Rectal smooth muscle tissue (tissue), 1 donor: ENCODE results near the gene B2M.
"Not testable (repeated sequence)": the region's sequence is repeated elsewhere in the genome, so short reads cannot be mapped to it uniquely, and the experiment has no call there.

Experiments used
- H3K27ac ChIP-seq: one replicate; pipeline ENCODE4 v1.7.0; 2013; ENCODE audit warnings: low read depth, low read length, inconsistent platforms
- H3K27me3 ChIP-seq: one replicate; pipeline ENCODE4 v1.7.0; 2013; ENCODE audit warnings: low read length; ENCODE audit not compliant: control insufficient read depth, insufficient read depth
- H3K36me3 ChIP-seq: one replicate; pipeline ENCODE4 v1.7.0; 2013; ENCODE audit warnings: low read length; ENCODE audit not compliant: control insufficient read depth, insufficient read depth
- H3K4me1 ChIP-seq: one replicate; pipeline ENCODE4 v1.7.0; 2013; ENCODE audit warnings: low read length; ENCODE audit not compliant: control insufficient read depth, insufficient read depth
- H3K4me3 ChIP-seq: one replicate; pipeline ENCODE4 v1.7.0; 2013; ENCODE audit warnings: low read length
- H3K9ac ChIP-seq: one replicate; pipeline ENCODE4 v1.7.0; 2013; ENCODE audit warnings: low read length

B2M gene

DNA sequence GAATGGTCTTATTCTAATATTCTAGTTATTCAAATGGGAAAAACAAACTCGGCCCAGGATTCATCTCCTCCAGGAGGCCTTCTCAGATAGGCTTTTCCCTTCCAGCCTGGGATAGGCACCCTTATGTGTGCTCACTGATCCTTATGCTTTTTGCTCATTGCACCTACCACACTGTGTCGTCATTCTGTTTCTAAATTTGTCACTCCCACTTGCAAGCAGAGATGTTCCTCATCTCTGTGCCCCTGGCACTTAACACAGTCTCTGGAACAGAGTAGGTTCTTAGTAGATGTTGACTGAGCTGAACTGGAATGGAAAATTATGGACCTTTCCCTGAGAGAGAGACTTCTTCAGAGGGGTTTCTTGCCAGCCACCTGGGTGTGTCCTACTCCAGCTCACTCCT, 29.1 kb upstream of the B2M start:
- H3K27me3 ChIP-seq, result no peaks in the 10 kb centered on the region
- H3K4me1 ChIP-seq, result no peaks in the 10 kb centered on the region
- no peak overlapping the region for H3K9ac ChIP-seq
- no peak overlapping the region for H3K4me3 ChIP-seq
- no peaks in the 10 kb centered on the region for H3K36me3 ChIP-seq
- H3K27ac ChIP-seq, result no peak overlapping the region

GRCh38 chr15:44682809-44683682, 28.3 kb upstream of the B2M start:
- not testable (repeated sequence) for H3K36me3 ChIP-seq, H3K27me3 ChIP-seq, H3K27ac ChIP-seq, H3K4me1 ChIP-seq, H3K9ac ChIP-seq
- peak overlapping the region; percentile 41 for H3K4me3 ChIP-seq

- H3K4me3 ChIP-seq, H3K27ac ChIP-seq, H3K27me3 ChIP-seq, H3K9ac ChIP-seq, H3K36me3 ChIP-seq, H3K4me1 ChIP-seq: not testable (repeated sequence)
Observed at GRCh38 chr15:44689318-44689717, 22.0 kb upstream of the B2M start.

GRCh38 chr15:44690245-44690644, 21.1 kb upstream of the B2M start:
- H3K4me1 ChIP-seq, H3K9ac ChIP-seq, H3K36me3 ChIP-seq, H3K27me3 ChIP-seq, H3K4me3 ChIP-seq, H3K27ac ChIP-seq: not testable (repeated sequence)

DNA sequence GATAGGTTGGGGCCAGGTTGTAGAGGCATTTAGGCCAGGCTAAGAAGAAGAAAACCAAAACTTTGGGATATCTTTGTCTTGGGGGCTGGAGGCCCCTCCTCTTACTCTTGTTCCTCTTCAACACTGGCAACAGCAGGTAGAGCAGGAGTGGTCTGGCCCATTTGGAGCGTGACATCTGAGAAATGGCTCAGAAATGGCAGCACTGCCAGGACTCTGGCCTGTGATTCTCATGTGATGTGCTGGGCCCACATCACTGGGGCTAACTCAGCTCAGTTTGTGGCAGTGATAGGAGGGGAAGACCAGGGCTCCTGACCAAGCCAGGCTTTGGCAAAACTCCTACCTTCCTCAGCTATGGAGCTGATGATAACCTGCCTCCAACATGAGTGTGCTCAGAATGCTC, 18.7 kb upstream of the B2M start:
- Histone ChIP-seq H3K36me3 (no peaks in the 10 kb centered on the region), H3K4me1 (no peaks in the 10 kb centered on the region), H3K9ac (no peak overlapping the region), H3K4me3 (no peak overlapping the region), H3K27me3 (no peaks in the 10 kb centered on the region), H3K27ac (no peak overlapping the region)

GRCh38 chr15:44694416-44694815, 16.9 kb upstream of the B2M start:
- no peak overlapping the region for H3K27ac ChIP-seq
- no peak overlapping the region for H3K9ac ChIP-seq
- H3K27me3 ChIP-seq, result no peaks in the 10 kb centered on the region
- no peaks in the 10 kb centered on the region for H3K36me3 ChIP-seq
- no peaks in the 10 kb centered on the region for H3K4me1 ChIP-seq
- H3K4me3 ChIP-seq, result no peak overlapping the region

DNA sequence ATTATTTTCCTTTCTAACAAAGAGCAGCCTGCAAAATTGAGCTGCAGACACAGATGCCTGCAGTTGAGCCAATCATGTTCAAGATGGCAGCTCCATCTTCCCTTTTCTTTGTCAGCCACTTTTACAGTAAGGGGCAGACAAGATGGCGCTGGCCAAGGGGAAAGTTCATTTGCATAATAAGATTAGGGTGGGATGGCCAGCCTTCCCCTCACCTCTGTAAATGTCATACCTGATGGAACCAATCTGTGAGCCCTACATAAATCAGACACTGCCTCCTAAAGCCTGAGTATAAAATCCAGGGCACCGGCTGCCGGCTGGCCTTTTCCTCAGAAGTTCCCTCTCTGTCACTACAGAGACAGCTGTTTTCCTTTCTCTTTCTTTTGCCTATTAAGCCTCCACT, 16.0 kb upstream of the B2M start:
- Histone ChIP-seq H3K27me3 (no peaks in the 10 kb centered on the region), H3K4me3 (no peak overlapping the region), H3K4me1 (no peaks in the 10 kb centered on the region), H3K27ac (no peak overlapping the region), H3K9ac (no peak overlapping the region), H3K36me3 (no peaks in the 10 kb centered on the region)

DNA sequence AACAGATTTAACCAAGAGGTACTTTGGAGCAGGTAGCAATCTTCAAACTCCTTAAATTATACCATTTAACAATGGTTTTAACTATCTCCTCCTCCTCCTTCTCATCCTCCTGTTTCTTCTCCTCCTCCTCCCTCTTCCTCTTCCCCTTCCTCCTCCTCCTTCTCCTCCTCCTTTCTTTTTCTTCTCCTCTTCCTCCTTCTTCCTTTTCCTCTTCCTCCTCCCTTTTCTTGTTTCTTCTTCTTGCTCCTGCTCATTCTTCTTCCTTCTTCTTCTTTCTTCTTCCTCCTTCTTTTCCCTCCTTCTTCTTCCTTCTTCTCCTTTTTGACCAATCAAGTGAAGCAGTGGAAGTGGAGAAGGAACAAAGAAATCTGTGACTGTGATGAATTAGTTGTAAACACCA, 14.3 kb upstream of the B2M start:
- H3K4me3 ChIP-seq, result no peak overlapping the region
- no peaks in the 10 kb centered on the region for H3K27me3 ChIP-seq
- no peaks in the 10 kb centered on the region for H3K36me3 ChIP-seq
- H3K27ac ChIP-seq, result no peak overlapping the region
- H3K4me1 ChIP-seq, result no peaks in the 10 kb centered on the region
- no peak overlapping the region for H3K9ac ChIP-seq

- no peaks in the 10 kb centered on the region for H3K27me3 ChIP-seq
- no peaks in the 10 kb centered on the region for H3K4me1 ChIP-seq
- H3K9ac ChIP-seq, result no peak overlapping the region
- no peaks in the 10 kb centered on the region for H3K36me3 ChIP-seq
- no peak overlapping the region for H3K4me3 ChIP-seq
- no peak overlapping the region for H3K27ac ChIP-seq
Observed at GRCh38 chr15:44698641-44699040, 12.7 kb upstream of the B2M start.

GRCh38 chr15:44700676-44701075, 10.6 kb upstream of the B2M start:
- H3K27ac ChIP-seq, H3K27me3 ChIP-seq, H3K36me3 ChIP-seq, H3K4me3 ChIP-seq, H3K9ac ChIP-seq, H3K4me1 ChIP-seq: not testable (repeated sequence)

GRCh38 chr15:44705986-44706385, 5.3 kb upstream of the B2M start:
- Histone ChIP-seq H3K27me3 (no peaks in the 10 kb centered on the region), H3K9ac (no peak overlapping the region), H3K4me1 (no peaks in the 10 kb centered on the region), H3K27ac (no peak overlapping the region), H3K36me3 (no peaks in the 10 kb centered on the region), H3K4me3 (no peak overlapping the region)

- no peak overlapping the region for H3K27ac ChIP-seq
- no peaks in the 10 kb centered on the region for H3K27me3 ChIP-seq
- H3K4me1 ChIP-seq, result no peaks in the 10 kb centered on the region
- H3K4me3 ChIP-seq, result no peak overlapping the region
- H3K36me3 ChIP-seq, result no peaks in the 10 kb centered on the region
- no peak overlapping the region for H3K9ac ChIP-seq
Observed at GRCh38 chr15:44706401-44706800, 4.9 kb upstream of the B2M start.

GRCh38 chr15:44706946-44707636, 4.2 kb upstream of the B2M start:
- Histone ChIP-seq H3K9ac (no peak overlapping the region), H3K4me1 (no peaks in the 10 kb centered on the region), H3K27me3 (no peaks in the 10 kb centered on the region), H3K36me3 (no peaks in the 10 kb centered on the region), H3K27ac (no peak overlapping the region), H3K4me3 (no peak overlapping the region)
